ENCODE results near the gene CGGBP1.
"Not testable (repeated sequence)": the region's sequence is repeated elsewhere in the genome, so short reads cannot be mapped to it uniquely, and the experiment has no call there.

CGGBP1 gene

GRCh38 chr3:88033808-88034207 lies 25.0 kb downstream of the CGGBP1 start:
- FAIRE-seq = no peak

DNA sequence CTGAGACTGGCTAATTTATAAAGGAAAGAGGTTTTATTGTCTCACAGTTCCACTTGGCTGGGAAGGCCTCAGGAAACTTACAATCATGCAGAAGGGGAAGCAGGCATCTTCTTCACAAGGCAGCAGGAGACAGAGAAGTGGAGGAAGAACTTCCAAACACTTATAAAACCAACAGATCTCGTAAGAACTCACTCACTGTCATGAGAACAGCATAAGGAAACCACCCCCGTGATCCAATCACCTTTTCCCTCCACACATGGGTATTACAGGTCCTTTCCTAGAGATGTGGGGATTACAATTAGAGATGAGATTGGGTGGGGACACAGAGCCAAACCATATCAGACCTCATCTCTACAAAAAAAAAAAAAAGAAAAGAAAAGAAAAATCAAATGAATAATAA lies 25.7 kb downstream of the CGGBP1 start:
- FAIRE-seq = no peak

GRCh38 chr3:88032245-88032644 lies 26.6 kb downstream of the CGGBP1 start:
- no peak for FAIRE-seq

DNA sequence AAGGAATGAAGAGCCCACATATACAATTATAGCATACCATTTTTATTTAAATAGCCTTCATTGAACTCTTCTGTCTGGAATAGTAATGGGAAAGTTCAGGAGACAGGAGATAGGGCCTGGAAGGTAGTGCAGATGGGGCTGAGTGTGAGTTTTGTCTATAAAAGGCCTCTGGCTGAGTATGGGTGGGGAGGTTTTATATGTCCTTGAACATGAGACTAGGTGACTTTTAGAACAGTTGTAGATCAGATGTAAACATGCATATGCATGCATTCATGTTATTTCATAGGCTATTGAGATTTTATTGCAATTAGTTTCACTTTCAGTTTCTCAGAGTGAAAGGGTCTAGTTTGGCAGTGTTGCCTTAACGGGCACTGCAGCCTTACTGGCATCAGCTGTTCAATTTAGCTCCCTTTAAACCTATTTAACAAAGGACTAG lies 27.1 kb downstream of the CGGBP1 start:
- no peak for FAIRE-seq

GRCh38 chr3:88030210-88030609 lies 28.6 kb downstream of the CGGBP1 start:
- no peak for FAIRE-seq

- no peak for FAIRE-seq
These were observed 29.9 kb downstream of the CGGBP1 start for GRCh38 chr3:88028876-88029275.

GRCh38 chr3:88025001-88025552 lies 33.7 kb downstream of the CGGBP1 start:
- no peak for FAIRE-seq

DNA sequence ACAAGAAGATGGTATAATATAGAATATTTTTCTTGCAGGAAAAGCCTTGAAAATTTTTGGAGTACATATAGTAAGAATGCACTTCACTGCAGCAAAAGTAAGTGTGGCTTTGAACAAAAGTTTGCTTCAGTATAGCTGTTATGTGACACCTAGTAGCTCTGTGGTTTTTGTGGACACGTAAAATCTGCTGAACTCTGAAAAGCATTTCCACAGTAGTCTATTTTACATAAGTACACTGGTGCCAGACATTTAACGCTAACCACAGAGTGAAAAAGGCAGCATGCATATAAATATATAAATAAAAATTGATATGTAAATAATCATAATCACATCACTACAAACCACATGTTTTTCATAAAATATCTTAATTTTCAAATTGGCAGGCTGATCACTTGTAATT lies 39.8 kb downstream of the CGGBP1 start:
- FAIRE-seq = no peak

DNA sequence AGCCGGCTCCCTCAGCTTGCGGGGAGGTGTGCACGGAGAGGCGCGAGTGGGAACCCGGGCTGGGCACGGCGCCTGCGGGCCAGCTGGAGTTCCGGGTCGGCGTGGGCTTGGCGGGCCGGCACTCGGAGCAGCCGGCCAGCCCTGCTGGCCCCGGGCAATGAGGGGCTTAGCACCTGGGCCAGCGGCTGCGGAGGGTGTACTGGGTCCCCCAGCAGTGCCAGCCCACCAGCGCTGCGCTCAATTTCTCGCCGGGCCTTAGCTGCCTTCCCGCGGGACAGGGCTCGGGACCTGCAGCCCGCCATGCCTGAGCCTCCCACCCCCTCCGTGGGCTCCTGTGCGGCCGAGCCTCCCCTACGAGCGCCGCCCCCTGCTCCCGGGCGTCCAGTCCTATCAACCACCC lies 43.1 kb downstream of the CGGBP1 start:
- not testable (repeated sequence) for FAIRE-seq

DNA sequence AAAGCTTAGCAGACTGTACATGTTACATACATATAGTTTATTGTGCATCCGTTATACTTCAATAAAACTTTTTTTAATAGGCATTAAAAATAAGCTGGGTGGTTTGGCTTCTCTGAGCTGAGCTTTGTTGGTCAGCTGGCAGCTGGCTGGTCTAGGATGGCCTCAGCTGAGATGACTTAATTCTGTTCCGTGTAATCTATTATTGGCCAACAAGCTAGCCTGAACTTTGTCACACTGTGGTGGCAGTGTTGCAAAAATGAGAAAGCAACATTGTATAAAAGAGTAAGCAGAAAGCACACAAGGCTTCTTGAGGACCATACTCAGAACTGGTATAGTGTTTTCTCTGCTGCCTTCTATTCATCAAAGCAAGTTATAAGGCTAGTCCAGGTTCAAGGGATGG lies 45.2 kb downstream of the CGGBP1 start:
- FAIRE-seq = no peak

- no peak for FAIRE-seq
These were observed 48.0 kb downstream of the CGGBP1 start for GRCh38 chr3:88010810-88011209.

- FAIRE-seq = no peak
These were observed 49.7 kb downstream of the CGGBP1 start for GRCh38 chr3:88009066-88009465.

GRCh38 chr3:88005066-88005465 lies 53.7 kb downstream of the CGGBP1 start:
- peak; percentile 41 for FAIRE-seq

- FAIRE-seq = peak; percentile 96
These were observed 55.6 kb downstream of the CGGBP1 start for GRCh38 chr3:88003115-88003755.

- no peak for FAIRE-seq
These were observed 56.4 kb downstream of the CGGBP1 start for GRCh38 chr3:88002448-88002847.

Data from A204.1 (cell line).